PC-3 (cell line): ENCODE measurements around the gene KLF13. TPM values are rescaled to one million over a fixed set of nuclear protein-coding genes. Genes with fewer than 3 reads are reported as not detected.
"Not testable (repeated sequence)": the region's sequence is repeated elsewhere in the genome, so short reads cannot be mapped to it uniquely, and the experiment has no call there.

Experiments used
- ATAC-seq: fragments of 200-7000 bp; cut with Tn5 transposase; 2 replicates; pipeline ENCODE4 v1.9.1; 2020; ENCODE audit warnings: mild to moderate bottlenecking, moderate library complexity
- BruUV-seq: library from RNA; stranded (reverse); fragments of 400-500 nt; replicated peaks from 2 replicates; lab custom pipeline; 2021; lab: Mats Ljungman, UMichigan
- CTCF ChIA-PET: fragments of 300-600 bp; sonication (Branson Sonifier 250); formaldehyde crosslinking; loops from one replicate; lab custom pipeline; 2022; ENCODE audit warnings: antibody characterized with exemption; lab: Charles Lee
- POLR2A ChIA-PET: fragments of 300-600 bp; sonication (Branson Sonifier 250); formaldehyde crosslinking; loops from one replicate; lab custom pipeline; 2022; ENCODE audit warnings: antibody characterized with exemption; ENCODE audit not compliant: unreplicated experiment; lab: Charles Lee
- DNase-seq: peaks from one replicate; pipeline ENCODE4 v3.0.0-alpha.2; 2015
- H2AFZ ChIP-seq: fragments of 300-600 bp; sonication (generic); 2 replicates; pipeline ENCODE4 v1.6.0; 2016; ENCODE audit warnings: antibody characterized with exemption, low read length
- H3F3A ChIP-seq: fragments of 300-600 bp; sonication (generic); one replicate; pipeline ENCODE4 v1.6.0; 2017; ENCODE audit warnings: antibody characterized with exemption, low read length, control low read depth, mild to moderate bottlenecking; ENCODE audit not compliant: unreplicated experiment
- H3K27ac ChIP-seq: fragments of 300-600 bp; sonication (generic); 2 replicates; pipeline ENCODE4 v1.5.1; 2016; ENCODE audit warnings: mild to moderate bottlenecking, low read length
- H3K27me3 ChIP-seq: fragments of 300-600 bp; sonication (generic); 2 replicates; pipeline ENCODE4 v1.6.1; 2016; ENCODE audit warnings: low read length, mixed read lengths
- H3K36me3 ChIP-seq: fragments of 300-600 bp; sonication (generic); 2 replicates; pipeline ENCODE4 v1.6.1; 2016; ENCODE audit warnings: low read depth, mixed run types, low read length, mixed read lengths
- H3K4me1 ChIP-seq: fragments of 300-600 bp; sonication (generic); 2 replicates; pipeline ENCODE4 v1.5.1; 2016; ENCODE audit warnings: low read length; ENCODE audit not compliant: insufficient read depth
- H3K4me2 ChIP-seq: fragments of 300-600 bp; sonication (generic); 2 replicates; pipeline ENCODE4 v1.6.0; 2016; ENCODE audit warnings: low read length
- H3K4me3 ChIP-seq: fragments of 300-600 bp; sonication (generic); 2 replicates; pipeline ENCODE4 v1.5.1; 2016; ENCODE audit warnings: mild to moderate bottlenecking, low read length, mixed read lengths
- H3K79me2 ChIP-seq: fragments of 300-600 bp; sonication (generic); 2 replicates; pipeline ENCODE4 v1.6.1; 2017; ENCODE audit warnings: low read length, mixed read lengths
- H3K9ac ChIP-seq: fragments of 300-600 bp; sonication (generic); 2 replicates; pipeline ENCODE4 v1.6.0; 2016; ENCODE audit warnings: mild to moderate bottlenecking, low read length
- H3K9me2 ChIP-seq: fragments of 300-600 bp; sonication (generic); replicated peaks from 2 replicates; pipeline ENCODE4 v1.6.1; 2016; ENCODE audit warnings: mixed run types, low read length, mixed read lengths
- H3K9me3 ChIP-seq: fragments of 300-600 bp; sonication (generic); 2 replicates; pipeline ENCODE4 v1.6.1; 2016; ENCODE audit warnings: low read length, mixed read lengths
- H4K20me1 ChIP-seq: fragments of 300-600 bp; sonication (generic); 2 replicates; pipeline ENCODE4 v1.6.1; 2016; ENCODE audit warnings: low read length, mixed read lengths
- CTCF ChIP-seq: fragments of 300-600 bp; sonication (generic); conservative IDR thresholded peaks from 2 replicates; pipeline ENCODE4 v1.5.1; 2017; ENCODE audit warnings: antibody characterized with exemption, low read depth, mild to moderate bottlenecking, low read length
- EZH2 ChIP-seq: fragments of 300-600 bp; sonication (generic); IDR thresholded peaks from one replicate; pipeline ENCODE4 v1.6.1; 2017; ENCODE audit warnings: antibody characterized with exemption, mild to moderate bottlenecking, low read length; ENCODE audit not compliant: unreplicated experiment
- EZH2phosphoT487 ChIP-seq: fragments of 300-600 bp; sonication (generic); IDR thresholded peaks from 2 replicates; pipeline ENCODE4 v1.6.1; 2018; ENCODE audit warnings: mild to moderate bottlenecking, antibody characterized with exemption, low read length, borderline replicate concordance
- intact Hi-C: fragments of 100-400 bp; cut with micrococcal nuclease; formaldehyde crosslinking; loops from 2 replicates; pipeline ENCODE4 v1.9.0; 2023
- total RNA-seq: library from RNA; depleted of rRNA; stranded (reverse); fragments of >200 nt; gene quantifications from 2 replicates; pipeline ENCODE4 v1.2.3, GENCODE V29; 2014

The KLF13 gene
- total RNA-seq, 1 experiment from 2014 or later, result 11.4 TPM

- TF ChIP-seq EZH2 (no peak), EZH2phosphoT487 (no peak), CTCF (no peak)
- Histone ChIP-seq H3K9ac (no peak overlapping the region), H3K4me1 (no peaks in the 10 kb centered on the region), H3K4me2 (no peak overlapping the region), H3K79me2 (no peaks in the 10 kb centered on the region), H3K9me3 (no peaks in the 10 kb centered on the region), H3K27me3 (no peaks in the 10 kb centered on the region), H3F3A (no peaks in the 10 kb centered on the region), H2AFZ (no peak overlapping the region), H4K20me1 (no peaks in the 10 kb centered on the region), H3K27ac (no peak overlapping the region), H3K9me2 (no peaks in the 10 kb centered on the region), H3K4me3 (no peak overlapping the region), H3K36me3 (no peaks in the 10 kb centered on the region)
- ChIA-PET CTCF (no interaction called here), POLR2A (no interaction called here)
- intact Hi-C loops, result no loop called here
- BruUV-seq, result no TSS peak
- ATAC-seq (no peak), DNase-seq (no peak)
Observed at GRCh38 chr15:31353931-31354330, 27.3 kb downstream of the KLF13 start.

- BruUV-seq, H3K9me2 ChIP-seq, DNase-seq, H3K4me1 ChIP-seq, H3K79me2 ChIP-seq, H3K27ac ChIP-seq, H3K36me3 ChIP-seq, H3K4me3 ChIP-seq, H3F3A ChIP-seq, H2AFZ ChIP-seq, POLR2A ChIA-PET, H3K27me3 ChIP-seq, CTCF ChIA-PET, intact Hi-C loops, H3K9me3 ChIP-seq, H4K20me1 ChIP-seq, H3K4me2 ChIP-seq, ATAC-seq, H3K9ac ChIP-seq: not testable (repeated sequence)
Observed at GRCh38 chr15:31356097-31356496, 29.5 kb downstream of the KLF13 start.

GRCh38 chr15:31357148-31357547, 30.5 kb downstream of the KLF13 start:
- H2AFZ ChIP-seq, result no peak overlapping the region
- no peaks in the 10 kb centered on the region for H3K9me2 ChIP-seq
- no peaks in the 10 kb centered on the region for H3K79me2 ChIP-seq
- H3K27me3 ChIP-seq, result no peaks in the 10 kb centered on the region
- no peaks in the 10 kb centered on the region for H4K20me1 ChIP-seq
- no peaks in the 10 kb centered on the region for H3K9me3 ChIP-seq
- DNase-seq, result no peak
- TF ChIP-seq EZH2phosphoT487 (no peak), CTCF (no peak), EZH2 (no peak)
- no peaks in the 10 kb centered on the region for H3K36me3 ChIP-seq
- no peak overlapping the region for H3K4me2 ChIP-seq
- ChIA-PET CTCF (no interaction called here), POLR2A (no interaction called here)
- H3K4me1 ChIP-seq, result no peaks in the 10 kb centered on the region
- no peaks in the 10 kb centered on the region for H3F3A ChIP-seq
- no peak overlapping the region for H3K4me3 ChIP-seq
- intact Hi-C loops, result no loop called here
- H3K9ac ChIP-seq, result no peak overlapping the region
- ATAC-seq, result no peak
- no TSS peak for BruUV-seq
- H3K27ac ChIP-seq, result no peak overlapping the region
